Smooth muscle cell (in vitro differentiated cells): Measurements from ENCODE around the gene SVOPL. TPM values are rescaled to one million over a fixed set of nuclear protein-coding genes. Genes with fewer than 3 reads are reported as not detected.

Source experiments
- DNase-seq: peaks from one replicate; lab custom pipeline; 2025; ENCODE audit not compliant: unreplicated experiment; lab: John Stamatoyannopoulos, UW
- H2AFZ ChIP-seq: fragments of 200-600 bp; sonication (generic); 2 replicates; pipeline ENCODE4 v1.6.0; 2016; ENCODE audit warnings: antibody characterized with exemption, low read depth, mild to moderate bottlenecking
- H3F3A ChIP-seq: fragments of 200-600 bp; sonication (generic); 2 replicates; pipeline ENCODE4 v1.6.0; 2017; ENCODE audit warnings: antibody characterized with exemption, low read depth
- H3K27ac ChIP-seq: fragments of 200-600 bp; sonication (generic); 2 replicates; pipeline ENCODE4 v1.5.1; 2016; ENCODE audit warnings: low read depth, mild to moderate bottlenecking
- H3K27me3 ChIP-seq: fragments of 200-600 bp; sonication (generic); 2 replicates; pipeline ENCODE4 v1.6.1; 2016; ENCODE audit warnings: low read depth, mild to moderate bottlenecking
- H3K36me3 ChIP-seq: fragments of 200-600 bp; sonication (generic); 2 replicates; pipeline ENCODE4 v1.5.1; 2016; ENCODE audit warnings: low read depth
- H3K4me1 ChIP-seq: fragments of 200-600 bp; sonication (generic); 2 replicates; pipeline ENCODE4 v1.5.1; 2016; ENCODE audit warnings: low read depth
- H3K4me2 ChIP-seq: fragments of 200-600 bp; sonication (generic); 2 replicates; pipeline ENCODE4 v1.6.0; 2016; ENCODE audit warnings: mild to moderate bottlenecking
- H3K4me3 ChIP-seq: fragments of 200-600 bp; sonication (generic); 2 replicates; pipeline ENCODE4 v1.5.1; 2016; ENCODE audit warnings: mild to moderate bottlenecking
- H3K79me2 ChIP-seq: fragments of 200-600 bp; sonication (generic); 2 replicates; pipeline ENCODE4 v1.6.0; 2016; ENCODE audit warnings: low read depth, mild to moderate bottlenecking
- H3K9ac ChIP-seq: fragments of 200-600 bp; sonication (generic); 2 replicates; pipeline ENCODE4 v1.6.0; 2016; ENCODE audit warnings: low read depth
- H3K9me3 ChIP-seq: fragments of 200-600 bp; sonication (generic); replicated peaks from 2 replicates; pipeline ENCODE4 v1.5.1; 2016; ENCODE audit warnings: low read depth
- H4K20me1 ChIP-seq: fragments of 200-600 bp; sonication (generic); 2 replicates; pipeline ENCODE4 v1.6.0; 2016; ENCODE audit warnings: low read depth
- CTCF ChIP-seq: fragments of 200-600 bp; sonication (generic); IDR thresholded peaks from 2 replicates; pipeline ENCODE4 v1.5.1; 2017; ENCODE audit warnings: borderline replicate concordance, mild to moderate bottlenecking, antibody characterized with exemption; ENCODE audit not compliant: insufficient read depth, poor library complexity, severe bottlenecking
- WGBS: methylation state at CpG from one replicate; pipeline ENCODE4 v1.1.7; 2016; ENCODE audit warnings: low lambda C conversion rate; 5-methylcytosine and 5-hydroxymethylcytosine counted together
- polyA plus RNA-seq: library from polyadenylated mRNA; unstranded; fragments of >200 nt; fragmentation: Nextera tagmentation; extraction: Ambion mirVana; gene quantifications from 2 replicates; pipeline ENCODE4 v1.2.1, GENCODE V29; 2016
- total RNA-seq: library from RNA; depleted of rRNA; stranded (reverse); fragments of >200 nt; gene quantifications from 2 replicates; pipeline ENCODE4 v1.2.3, GENCODE V29; 2014

The SVOPL gene
- total and polyA plus RNA-seq, 2 experiments from 2014 or later, result not detected

- Histone ChIP-seq H3K9me3 (no peaks in the 10 kb centered on the region), H3K4me1 (no peaks in the 10 kb centered on the region), H3K27ac (no peak overlapping the region), H3K79me2 (no peaks in the 10 kb centered on the region), H3K36me3 (no peaks in the 10 kb centered on the region), H3K9ac (no peak overlapping the region), H3K27me3 (no peaks in the 10 kb centered on the region), H3K4me3 (no peak overlapping the region), H2AFZ (no peak overlapping the region), H3F3A (no peaks in the 10 kb centered on the region), H4K20me1 (no peaks in the 10 kb centered on the region), H3K4me2 (no peak overlapping the region)
- no peak for TF ChIP-seq CTCF
- WGBS, result 95% methylated on average over 4 of the region's 4 CpGs
- no peak for DNase-seq
Observed at GRCh38 chr7:138746073-138746472, 44.9 kb upstream of the SVOPL start.

GRCh38 chr7:138745189-138745588 is 44.0 kb upstream of the SVOPL start:
- no peaks in the 10 kb centered on the region for H3K79me2 ChIP-seq
- no peaks in the 10 kb centered on the region for H3K27me3 ChIP-seq
- H4K20me1 ChIP-seq, result no peaks in the 10 kb centered on the region
- H3K9me3 ChIP-seq, result no peaks in the 10 kb centered on the region
- H3K9ac ChIP-seq, result no peak overlapping the region
- H2AFZ ChIP-seq, result no peak overlapping the region
- no peak for TF ChIP-seq CTCF
- 96% methylated on average over 7 of the region's 7 CpGs for WGBS
- H3K4me3 ChIP-seq, result no peak overlapping the region
- H3K4me1 ChIP-seq, result no peaks in the 10 kb centered on the region
- H3F3A ChIP-seq, result no peaks in the 10 kb centered on the region
- no peak overlapping the region for H3K27ac ChIP-seq
- DNase-seq, result no peak
- no peaks in the 10 kb centered on the region for H3K36me3 ChIP-seq
- H3K4me2 ChIP-seq, result no peak overlapping the region

GRCh38 chr7:138741453-138741735 is 40.2 kb upstream of the SVOPL start:
- no peak for TF ChIP-seq CTCF
- no peak overlapping the region for H3K4me2 ChIP-seq
- H3K9ac ChIP-seq, result no peak overlapping the region
- H3K27ac ChIP-seq, result peak overlapping the region; percentile 34
- H4K20me1 ChIP-seq, result no peaks in the 10 kb centered on the region
- H3K4me1 ChIP-seq, result no peaks in the 10 kb centered on the region
- DNase-seq, result no peak
- no peak overlapping the region for H3K4me3 ChIP-seq
- H3K9me3 ChIP-seq, result no peaks in the 10 kb centered on the region
- no peaks in the 10 kb centered on the region for H3K36me3 ChIP-seq
- no peaks in the 10 kb centered on the region for H3K27me3 ChIP-seq
- no peak overlapping the region for H2AFZ ChIP-seq
- H3F3A ChIP-seq, result no peaks in the 10 kb centered on the region
- 57% methylated on average over 5 of the region's 5 CpGs for WGBS
- H3K79me2 ChIP-seq, result no peaks in the 10 kb centered on the region

GRCh38 chr7:138739859-138740258 is 38.7 kb upstream of the SVOPL start:
- no peaks in the 10 kb centered on the region for H3K9me3 ChIP-seq
- H3K79me2 ChIP-seq, result no peaks in the 10 kb centered on the region
- no peaks in the 10 kb centered on the region for H3F3A ChIP-seq
- no peaks in the 10 kb centered on the region for H3K36me3 ChIP-seq
- H3K27me3 ChIP-seq, result no peaks in the 10 kb centered on the region
- no peak overlapping the region for H3K4me2 ChIP-seq
- WGBS, result 66% methylated on average over 1 of the region's 1 CpG
- no peaks in the 10 kb centered on the region for H4K20me1 ChIP-seq
- H3K4me1 ChIP-seq, result no peaks in the 10 kb centered on the region
- no peak for TF ChIP-seq CTCF
- H3K9ac ChIP-seq, result no peak overlapping the region
- H2AFZ ChIP-seq, result no peak overlapping the region
- H3K4me3 ChIP-seq, result no peak overlapping the region
- no peak overlapping the region for H3K27ac ChIP-seq
- DNase-seq, result no peak
